HG03521 (cell line): ENCODE measurements around the gene HOMER2.
"Not testable (repeated sequence)": the region's sequence is repeated elsewhere in the genome, so short reads cannot be mapped to it uniquely, and the experiment has no call there.

ENCODE experiments used
- ATAC-seq: cut with Tn5 transposase; IDR thresholded peaks from one replicate; pipeline ENCODE4 v1.9.1; 2021; ENCODE audit warnings: mild to moderate bottlenecking, moderate library complexity; ENCODE audit not compliant: unreplicated experiment

The HOMER2 gene

GRCh38 chr15:82952158-82953081 lies at the start of gene HOMER2:
Gene HOMER2, minus strand, starts transcription at chr15:82952720. Its CDS starts 185 bp downstream, at chr15:82952535.
- no peak for ATAC-seq

GRCh38 chr15:83000672-83001031 lies 48.1 kb upstream of the HOMER2 start:
- not testable (repeated sequence) for ATAC-seq

- ATAC-seq, result peak; percentile 74
Measured at GRCh38 chr15:82999905-83000671, 47.6 kb upstream of the HOMER2 start.

- ATAC-seq, result no peak
Measured at GRCh38 chr15:82999426-82999825, 46.9 kb upstream of the HOMER2 start.

GRCh38 chr15:82995938-82996337 lies 43.4 kb upstream of the HOMER2 start:
- no peak for ATAC-seq

GRCh38 chr15:82995076-82995475 lies 42.6 kb upstream of the HOMER2 start:
- ATAC-seq, result no peak

- no peak for ATAC-seq
Measured at GRCh38 chr15:82993144-82993543, 40.6 kb upstream of the HOMER2 start.

- no peak for ATAC-seq
Measured at GRCh38 chr15:82992436-82992998, 40.0 kb upstream of the HOMER2 start.

- peak; percentile 25 for ATAC-seq
Measured at GRCh38 chr15:82986442-82986780, 33.9 kb upstream of the HOMER2 start.

- peak; percentile 91 for ATAC-seq
Measured at GRCh38 chr15:82985688-82986441, 33.3 kb upstream of the HOMER2 start, which contains the start of gene RAMAC. Gene RAMAC, plus strand, starts transcription at chr15:82986210. Its CDS starts 2,809 bp downstream, at chr15:82989019.

- ATAC-seq, result no peak
Measured at GRCh38 chr15:82980981-82981380, 28.5 kb upstream of the HOMER2 start.

GRCh38 chr15:82979726-82980125 lies 27.2 kb upstream of the HOMER2 start:
- no peak for ATAC-seq

GRCh38 chr15:82978438-82978837 lies 25.9 kb upstream of the HOMER2 start:
- ATAC-seq, result no peak

GRCh38 chr15:82977076-82977475 lies 24.6 kb upstream of the HOMER2 start:
- ATAC-seq, result no peak

GRCh38 chr15:82972990-82973389 lies 20.5 kb upstream of the HOMER2 start:
- no peak for ATAC-seq

- no peak for ATAC-seq
Measured at GRCh38 chr15:82971218-82971984, 18.9 kb upstream of the HOMER2 start.

GRCh38 chr15:82970696-82971095 lies 18.2 kb upstream of the HOMER2 start:
- ATAC-seq, result no peak

GRCh38 chr15:82970078-82970686 lies 17.7 kb upstream of the HOMER2 start:
- ATAC-seq, result no peak

- no peak for ATAC-seq
Measured at GRCh38 chr15:82969353-82969752, 16.8 kb upstream of the HOMER2 start.

GRCh38 chr15:82968066-82968465 lies 15.5 kb upstream of the HOMER2 start:
- no peak for ATAC-seq
